GM21786 (cell line): ENCODE measurements around the gene TSPAN12.

Source experiments
- ATAC-seq: cut with Tn5 transposase; IDR thresholded peaks from one replicate; pipeline ENCODE4 v1.9.1; 2021; ENCODE audit not compliant: unreplicated experiment

TSPAN12 gene

DNA sequence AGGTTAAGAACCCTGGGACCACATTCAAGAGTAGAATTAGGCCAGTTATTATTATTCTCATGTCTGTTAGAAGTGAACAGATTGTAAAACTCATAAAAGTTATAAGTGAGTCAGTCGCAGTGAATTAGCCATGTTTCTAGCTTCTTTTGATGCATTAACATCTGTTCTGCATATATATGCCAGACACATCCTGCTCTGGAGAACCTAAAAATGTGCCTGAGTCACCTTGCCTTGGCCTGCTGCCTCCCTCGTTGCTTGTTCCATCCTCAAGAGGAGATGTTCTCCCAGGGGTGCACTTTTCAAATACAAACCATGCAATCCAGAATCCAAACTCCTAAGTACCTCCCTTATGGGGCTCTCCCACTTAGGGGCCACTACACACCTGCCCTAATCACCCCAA is 14.8 kb downstream of the TSPAN12 start:
- no peak for ATAC-seq

DNA sequence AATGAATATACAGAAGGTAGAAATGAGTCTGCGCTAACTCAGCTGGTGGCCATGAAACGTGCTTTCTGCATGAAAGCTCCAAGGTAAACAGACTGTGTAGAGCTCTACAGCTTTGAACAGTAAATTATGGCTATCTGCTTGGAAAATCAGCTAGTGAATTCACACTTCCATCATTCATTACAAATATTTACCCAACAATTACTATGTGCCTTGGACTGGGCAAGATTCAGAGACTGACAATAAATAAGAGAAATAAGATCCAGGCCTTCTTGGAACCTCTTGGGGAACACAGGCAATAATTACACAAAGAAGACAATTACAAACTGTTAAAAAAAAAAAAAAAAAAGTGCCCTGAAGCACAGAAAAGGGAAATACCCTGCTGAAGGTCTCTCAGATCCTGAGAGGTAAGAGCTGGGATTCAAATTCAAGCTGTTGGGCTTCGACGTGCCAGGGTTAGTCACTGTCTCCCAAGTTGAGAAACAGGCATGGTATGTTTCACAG is 15.8 kb downstream of the TSPAN12 start:
- ATAC-seq = no peak

DNA sequence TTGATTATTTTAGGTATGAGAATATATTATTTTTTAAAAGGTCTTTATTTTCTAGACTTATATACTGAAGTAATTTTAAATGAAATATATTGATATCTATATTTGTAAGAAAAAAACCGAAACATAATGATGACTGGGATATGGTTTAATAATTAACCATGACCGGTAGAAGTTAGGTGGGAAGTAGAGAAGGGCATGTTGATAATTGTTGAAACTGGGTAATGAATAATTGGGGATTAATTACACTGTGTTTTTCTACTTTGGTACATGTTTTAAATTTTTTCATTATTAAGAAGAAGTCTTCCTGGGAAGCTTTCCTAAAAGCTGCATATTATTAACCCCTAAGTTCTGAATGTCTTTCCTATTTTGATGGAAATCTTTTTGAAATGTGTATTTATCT is 16.3 kb downstream of the TSPAN12 start:
- ATAC-seq = no peak

DNA sequence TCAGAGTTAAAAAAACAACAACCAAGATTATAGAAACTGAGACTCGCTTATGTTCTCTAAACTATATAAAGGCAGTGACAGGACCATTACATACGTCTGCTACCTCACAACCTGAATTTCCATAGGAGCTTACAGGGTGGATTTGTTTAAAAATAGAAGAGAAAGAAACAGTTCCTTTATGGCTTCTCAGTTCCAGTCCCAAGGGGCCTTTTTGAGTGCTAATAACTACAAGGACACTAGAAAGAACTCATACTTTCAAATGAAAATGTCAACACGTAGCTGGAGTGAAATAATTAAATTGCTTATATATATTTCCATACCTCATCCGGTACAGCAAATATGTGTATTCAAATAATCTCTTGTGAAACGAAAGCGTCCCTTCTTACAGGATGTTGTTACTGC is 19.7 kb downstream of the TSPAN12 start:
- peak; percentile 75 for ATAC-seq

DNA sequence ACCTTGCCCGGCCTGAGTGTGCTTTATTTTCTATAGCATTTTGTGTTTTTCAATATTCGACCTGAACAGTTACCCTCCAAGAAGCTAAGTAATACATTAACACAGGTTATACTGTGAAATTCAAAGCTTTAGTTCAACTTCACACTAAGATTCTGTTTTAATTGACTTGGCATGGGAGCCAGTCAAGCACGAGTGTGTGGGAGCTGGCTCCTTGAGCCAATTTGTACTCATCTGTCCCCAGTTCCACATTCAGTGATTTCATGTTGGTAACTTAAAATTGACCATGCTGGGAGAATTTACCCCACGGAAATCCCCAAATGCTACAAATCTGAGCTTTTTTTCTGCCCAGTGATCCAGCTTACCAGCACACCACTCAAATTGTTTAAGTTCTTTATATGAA is 20.3 kb downstream of the TSPAN12 start:
- ATAC-seq = no peak

DNA sequence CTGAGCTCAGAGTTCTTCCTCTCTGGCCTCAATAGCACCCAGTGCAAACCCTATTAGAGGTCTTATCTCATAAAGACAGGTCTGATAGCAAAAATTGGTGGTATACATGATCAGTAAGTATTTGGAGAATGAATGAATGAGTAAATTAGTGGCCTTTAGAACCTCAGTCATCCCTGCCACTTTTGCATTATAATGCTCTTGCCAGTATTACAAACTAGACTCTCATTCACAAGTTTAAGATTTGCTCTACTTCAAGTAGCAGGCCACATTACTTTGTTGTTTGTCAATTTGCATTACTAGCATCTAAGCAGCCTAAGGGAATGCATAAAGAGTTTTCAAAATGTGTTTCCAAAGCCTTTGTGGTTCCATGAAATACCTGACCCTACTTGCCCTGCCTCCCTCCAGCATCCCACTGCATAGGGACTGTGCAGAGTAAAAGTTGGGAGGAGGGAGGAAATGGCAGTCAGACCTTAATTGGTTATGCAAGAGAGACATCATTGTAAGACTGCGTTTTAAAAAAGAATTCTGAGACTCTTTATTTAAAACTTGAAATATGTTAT is 21.3 kb downstream of the TSPAN12 start:
- ATAC-seq = no peak

DNA sequence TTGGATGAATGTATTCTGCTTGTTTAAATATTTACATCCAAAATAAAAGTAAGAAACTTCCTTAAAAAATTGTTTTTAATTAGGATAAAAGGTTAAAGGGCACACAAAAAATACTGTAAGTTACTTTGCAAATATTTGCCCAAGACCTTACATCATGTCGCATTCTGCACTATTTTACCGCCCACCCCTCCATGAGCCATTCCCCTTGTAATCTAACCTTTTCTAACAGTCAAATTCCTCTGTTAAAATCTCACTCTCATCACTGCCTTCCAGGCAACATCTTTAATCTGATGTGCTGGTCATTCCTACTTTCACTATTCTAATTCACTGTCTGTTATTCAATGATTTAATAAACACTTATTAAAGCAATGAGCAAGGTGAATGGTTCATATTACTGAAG is 23.2 kb downstream of the TSPAN12 start:
- ATAC-seq = no peak

DNA sequence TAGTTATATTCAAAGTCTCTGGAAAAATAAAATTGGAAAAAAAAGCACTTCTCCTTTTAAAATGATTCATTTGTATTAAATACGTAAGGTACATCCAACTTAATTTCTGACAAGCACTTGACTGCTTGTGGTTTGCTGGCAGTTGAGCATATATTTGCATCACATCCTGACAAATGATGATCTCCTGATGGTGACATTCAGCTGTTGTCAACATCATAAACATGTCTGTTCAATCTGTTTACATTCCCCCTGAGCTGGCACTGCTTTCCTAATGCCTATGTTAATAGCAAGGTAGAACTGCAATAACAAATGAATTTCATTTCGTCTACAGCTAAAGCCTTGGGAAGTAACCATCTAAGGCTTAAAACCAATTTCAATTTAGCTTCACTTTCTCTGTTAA is 24.4 kb downstream of the TSPAN12 start:
- no peak for ATAC-seq

DNA sequence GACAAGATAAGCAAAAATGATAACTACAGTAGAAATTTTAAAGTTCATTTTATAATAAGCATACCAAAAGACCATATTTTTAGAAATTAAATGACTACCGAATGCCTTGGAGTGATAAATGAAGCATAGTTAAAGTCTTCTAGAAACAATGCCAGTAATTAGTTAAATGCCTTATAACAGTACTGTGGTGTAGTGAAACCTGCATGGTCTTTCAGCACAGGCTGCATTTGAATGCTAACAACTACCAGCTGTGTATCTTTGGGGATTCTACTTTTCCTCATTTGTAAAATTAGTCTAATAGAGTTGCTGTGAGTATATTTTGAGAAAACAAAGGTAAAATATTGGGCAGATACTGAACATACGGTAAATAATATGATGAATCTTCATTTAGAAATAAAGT is 25.1 kb downstream of the TSPAN12 start:
- no peak for ATAC-seq

DNA sequence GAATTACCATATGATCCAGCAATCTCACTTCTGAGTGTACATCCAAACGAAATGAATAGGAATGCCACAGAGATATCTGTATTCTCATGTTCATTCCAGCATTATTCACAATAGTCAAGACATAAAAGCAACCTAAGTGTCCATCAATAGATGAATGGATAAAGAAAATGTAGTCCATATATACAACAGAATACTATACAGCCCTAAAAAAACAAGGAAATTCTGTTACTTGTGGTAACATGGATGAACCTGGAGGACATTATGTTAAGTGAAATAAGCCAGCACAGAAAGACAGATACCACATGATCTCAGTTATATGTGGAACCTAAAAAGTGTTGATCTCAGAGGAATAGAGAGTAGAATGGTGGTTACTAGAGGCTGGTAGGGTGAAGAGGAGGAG is 26.7 kb downstream of the TSPAN12 start:
- no peak for ATAC-seq

DNA sequence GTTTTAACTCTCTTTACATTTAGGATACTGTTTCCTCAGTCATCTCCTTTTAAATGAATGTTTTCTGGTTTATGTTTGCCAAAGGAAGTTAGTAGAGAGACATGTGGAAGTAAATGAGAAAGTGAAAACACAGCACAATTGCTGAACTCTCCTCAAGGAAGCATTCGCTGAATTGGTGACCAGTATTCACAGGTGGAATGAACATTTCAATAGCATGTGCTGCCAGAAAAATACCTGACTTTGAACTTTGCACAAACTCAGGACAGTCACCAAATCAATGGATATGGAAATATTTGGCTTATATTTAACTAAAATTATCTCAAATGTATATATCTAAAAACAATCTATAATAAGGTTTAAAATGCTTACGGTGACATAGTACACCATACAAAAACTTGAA is 28.5 kb downstream of the TSPAN12 start:
- no peak for ATAC-seq

DNA sequence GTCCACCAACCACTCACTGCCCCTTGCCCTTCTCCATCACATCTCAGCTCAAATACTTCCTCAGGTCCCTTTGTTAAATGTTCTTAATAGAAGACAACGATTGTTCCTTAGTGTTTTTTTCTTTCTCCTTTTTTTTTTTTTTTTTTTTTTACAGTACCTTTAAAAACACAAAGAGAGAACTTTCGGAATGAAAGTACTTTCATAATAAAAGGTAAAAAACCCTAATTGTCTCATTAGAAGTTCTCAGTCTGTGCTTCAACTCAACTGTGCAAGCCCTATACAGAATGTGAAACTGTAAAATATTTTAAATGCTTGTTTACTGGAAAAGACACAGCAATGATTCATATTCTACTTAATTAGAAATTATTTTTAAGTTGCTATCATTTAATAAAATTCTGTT is 29.4 kb downstream of the TSPAN12 start:
- ATAC-seq = peak; percentile 42

DNA sequence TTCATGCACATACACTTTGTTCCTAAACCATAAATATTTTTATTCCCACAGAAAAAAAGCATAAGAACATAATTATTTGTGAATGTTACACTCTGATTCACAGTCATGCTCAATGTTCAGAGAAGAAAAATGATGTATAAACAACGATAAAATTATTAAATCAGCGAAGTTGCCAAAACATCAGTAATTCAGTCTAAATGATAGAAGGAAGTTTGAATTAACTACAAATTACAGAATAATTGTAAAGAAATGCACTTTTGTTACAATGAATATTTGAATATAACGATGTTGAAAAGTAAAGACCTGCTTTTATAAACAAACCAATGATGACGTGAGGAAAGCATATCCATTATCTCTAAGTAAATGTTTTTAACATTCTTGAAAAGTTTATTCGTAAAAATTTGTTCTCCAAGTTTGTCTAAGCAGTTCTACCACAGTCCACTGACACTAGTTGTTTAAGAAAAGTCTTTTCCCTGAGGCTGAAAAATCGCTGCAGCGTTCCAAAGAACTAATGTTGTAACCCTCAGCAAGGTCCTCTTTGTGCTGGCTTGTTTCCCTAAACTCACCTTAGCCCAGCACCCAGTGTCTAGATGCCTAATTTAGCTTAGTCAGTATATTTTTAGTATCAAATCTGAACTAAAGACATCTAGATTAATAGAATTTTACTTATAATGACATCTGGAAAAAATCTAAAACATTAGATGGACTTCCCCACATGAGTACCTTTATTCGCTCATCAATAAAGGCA is 30.4 kb downstream of the TSPAN12 start:
- ATAC-seq = no peak

DNA sequence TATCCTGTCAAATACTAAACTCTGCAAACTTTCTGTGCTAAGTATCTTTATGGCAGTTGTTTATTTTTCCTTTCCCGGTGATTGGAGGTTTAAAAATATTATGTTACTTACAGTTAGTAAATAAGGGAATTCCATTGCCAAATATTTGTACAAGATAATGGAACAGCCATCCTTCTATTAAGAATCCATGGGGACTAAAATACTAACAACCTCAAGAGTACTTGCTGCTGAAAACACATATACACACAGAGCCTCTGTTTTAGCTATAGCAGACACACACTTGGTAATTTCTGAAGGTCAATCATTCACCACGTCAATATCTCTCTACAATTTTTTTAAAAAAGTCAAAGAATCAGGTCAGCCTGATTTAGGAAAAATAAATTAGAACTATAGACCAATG is 32.4 kb downstream of the TSPAN12 start:
- ATAC-seq = no peak

DNA sequence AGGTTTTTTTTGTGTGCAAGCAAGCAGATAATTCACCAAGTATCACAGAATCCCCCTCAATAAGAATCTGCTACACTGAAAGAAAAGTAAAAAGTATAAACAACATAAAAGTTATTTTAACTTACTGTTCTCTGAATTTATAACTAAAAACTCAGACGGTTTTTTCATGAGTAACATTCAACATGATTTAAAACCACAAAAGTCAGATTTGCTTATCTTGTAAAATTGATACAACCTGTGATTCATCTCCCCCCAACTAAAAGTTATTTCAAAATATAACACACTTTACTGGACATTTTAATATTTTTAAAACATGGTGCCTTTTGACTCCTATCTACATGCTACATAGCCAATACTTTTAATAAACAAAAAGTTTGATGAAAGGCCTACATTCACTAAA is 32.8 kb downstream of the TSPAN12 start:
- ATAC-seq = no peak

DNA sequence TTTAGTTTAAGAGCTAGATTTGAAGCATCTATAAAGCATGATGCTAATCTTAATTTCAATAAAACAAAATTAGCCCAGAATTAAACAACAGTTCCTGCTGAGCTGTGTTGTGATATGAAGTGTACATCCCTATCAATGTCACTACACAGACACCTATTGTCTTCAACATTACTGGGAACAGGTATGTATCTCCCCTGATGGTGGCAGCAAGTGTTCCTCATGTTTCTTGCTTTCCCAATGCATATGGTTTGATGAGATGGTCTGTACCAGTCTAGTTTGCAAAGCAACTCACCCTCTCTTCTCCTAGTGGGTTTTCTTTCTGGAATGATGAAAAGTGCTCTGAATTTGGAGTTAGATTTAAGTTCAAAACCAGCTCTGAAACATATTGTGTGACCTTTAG is 38.1 kb downstream of the TSPAN12 start:
- peak; percentile 71 for ATAC-seq

DNA sequence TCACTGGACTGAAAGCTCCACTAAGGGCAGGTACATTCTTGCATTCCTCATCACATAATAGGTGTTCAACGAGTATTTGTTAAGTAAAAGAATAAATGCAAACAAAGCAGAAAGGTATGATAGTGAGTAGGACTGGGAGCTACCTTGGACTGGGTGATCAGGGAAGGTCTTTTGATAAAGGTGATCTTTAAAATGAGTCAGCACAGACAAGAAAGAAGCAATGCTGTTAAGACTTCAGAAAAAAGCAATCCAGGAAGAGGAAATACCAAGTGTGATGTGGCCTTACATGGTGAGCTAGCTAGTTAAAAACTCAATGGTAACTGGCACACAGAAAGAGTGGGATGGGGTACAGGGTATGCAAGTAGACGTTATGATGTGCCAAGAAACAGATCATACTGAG is 40.1 kb downstream of the TSPAN12 start:
- no peak for ATAC-seq

DNA sequence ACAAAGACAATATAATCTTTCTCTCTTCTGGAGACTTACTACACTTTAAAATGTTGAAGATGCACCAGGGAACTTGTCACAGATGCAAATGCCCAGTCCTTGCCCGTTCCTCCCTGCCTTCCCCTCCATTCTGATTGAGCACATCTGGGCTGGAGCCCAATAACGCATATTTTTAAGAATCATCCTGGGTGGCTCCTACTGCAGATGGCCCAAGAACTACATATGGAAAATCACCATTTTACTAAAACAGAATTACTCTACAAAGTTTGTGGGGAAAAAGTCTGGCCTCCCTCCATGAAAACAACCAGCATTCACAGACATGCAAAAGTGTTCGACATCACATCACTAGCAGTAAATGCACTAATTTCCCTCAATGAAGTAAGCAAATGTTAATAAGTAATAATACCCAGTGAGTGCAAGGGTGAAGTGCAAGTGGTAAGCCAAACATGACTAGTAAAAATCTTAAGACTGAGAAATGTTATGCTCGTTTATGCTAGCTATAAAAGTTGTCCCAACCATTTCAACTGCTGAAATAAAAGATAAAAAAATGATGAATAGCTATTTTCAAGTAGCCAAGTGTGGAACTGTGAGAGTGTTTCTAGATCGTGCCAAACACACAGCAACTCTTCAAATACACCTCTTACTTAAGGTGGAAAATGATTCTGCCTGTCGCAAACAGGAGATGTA is 43.5 kb downstream of the TSPAN12 start:
- no peak for ATAC-seq

DNA sequence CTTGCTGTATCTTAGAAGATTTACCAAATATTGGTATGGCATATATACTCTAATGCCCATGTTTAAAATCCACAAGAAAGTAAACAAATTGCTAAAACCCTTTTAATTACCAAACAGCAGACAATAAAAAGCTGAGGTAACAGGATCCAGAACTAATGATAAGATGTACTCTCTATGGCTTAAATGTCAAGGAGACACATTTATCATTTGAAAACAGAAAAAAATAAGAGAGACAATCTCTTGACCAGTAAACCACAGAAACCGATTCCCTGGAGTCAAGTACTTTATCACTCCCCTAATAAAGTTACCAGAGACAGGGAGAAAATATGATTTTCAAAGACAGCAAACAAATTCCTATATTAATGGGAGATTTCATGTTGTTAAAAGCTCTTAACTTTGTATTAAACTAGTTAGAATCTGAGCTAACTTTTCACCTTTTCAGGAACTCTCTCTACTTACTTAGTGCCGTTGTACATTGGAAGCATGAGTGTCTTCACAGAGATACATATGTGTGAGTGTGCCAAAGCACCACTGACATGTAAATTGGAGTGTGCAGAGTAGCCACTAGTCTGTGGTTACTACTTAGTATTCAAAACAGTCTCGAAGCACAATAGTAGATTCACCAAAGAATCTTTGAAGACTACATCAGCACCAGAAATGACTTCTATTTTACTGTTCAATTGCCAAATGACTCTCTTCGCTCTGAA is 44.2 kb downstream of the TSPAN12 start:
- ATAC-seq = no peak

DNA sequence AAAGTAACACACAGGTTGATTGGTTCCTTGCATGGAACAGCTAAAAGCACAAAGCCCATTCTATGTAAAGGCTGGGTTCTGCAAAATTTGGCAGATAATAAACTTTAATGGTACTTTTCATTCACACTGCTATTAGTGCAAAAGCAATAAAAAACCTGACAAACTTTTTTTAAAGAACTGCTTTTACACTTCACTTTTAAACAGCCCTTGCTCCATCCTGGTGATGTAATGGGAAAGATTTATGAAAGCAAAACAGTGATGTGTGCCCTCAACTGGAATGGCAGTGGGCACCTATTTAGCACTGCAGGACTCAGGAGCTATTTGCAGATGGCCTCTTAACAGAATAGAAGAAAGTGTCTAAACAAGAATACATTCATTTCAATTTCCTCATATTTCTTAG is 44.9 kb downstream of the TSPAN12 start:
- no peak for ATAC-seq

DNA sequence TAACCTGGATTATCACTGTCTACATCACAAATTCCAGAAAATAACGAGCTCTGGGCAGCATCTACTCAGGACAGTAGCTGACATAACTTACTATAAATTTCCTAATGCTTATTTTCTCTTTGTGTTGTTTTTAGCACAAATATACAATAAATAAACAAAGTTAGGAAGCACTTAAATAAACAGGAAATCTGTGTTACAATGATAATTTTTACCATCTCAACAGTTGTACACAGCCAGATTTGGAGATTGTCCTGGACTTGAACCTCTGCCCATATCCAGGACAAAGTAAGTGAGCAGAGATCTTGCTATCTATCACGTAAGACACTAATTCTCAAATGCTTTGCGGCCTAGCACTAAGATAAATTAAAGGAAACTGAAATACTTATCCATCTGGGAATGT is 48.7 kb downstream of the TSPAN12 start:
- no peak for ATAC-seq

DNA sequence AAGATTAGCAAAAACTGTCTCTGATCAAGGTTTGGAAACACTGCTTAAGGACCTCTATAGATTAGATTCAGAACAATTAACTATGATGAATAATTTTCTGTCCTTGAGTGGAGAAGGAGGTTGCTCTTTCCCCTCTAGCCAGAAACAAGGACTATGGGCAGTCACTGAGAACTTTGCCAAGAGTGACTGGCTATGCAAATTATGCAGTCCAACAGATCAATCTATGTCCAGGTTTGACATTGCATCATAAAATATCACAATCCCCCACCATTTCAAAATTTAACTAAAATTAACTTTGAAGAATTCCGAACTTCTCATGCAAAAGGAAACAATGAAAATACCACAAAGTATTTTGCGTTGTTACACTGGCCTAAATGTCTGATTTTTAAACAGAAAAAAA is 50.6 kb downstream of the TSPAN12 start:
- no peak for ATAC-seq
